ENCODE results near the gene HLA-DMA. TPM values are rescaled to one million over a fixed set of nuclear protein-coding genes. Genes with fewer than 3 reads are reported as not detected.
A peak's percentile ranks its signal among the peaks of the same experiment; 100 is the strongest.

Gene HLA-DMA
- total RNA-seq, 4 donors from 2014 or later, result 47.0 to 79.9 (median 62.1) TPM

GRCh38 chr6:32950010-32950409 lies 2.9 kb downstream of the HLA-DMA start:
- no peak overlapping the region for H3K4me3 ChIP-seq
- no peaks in the 10 kb centered on the region for H3K36me3 ChIP-seq
- no peaks in the 10 kb centered on the region for H3K27me3 ChIP-seq
- H3K27ac ChIP-seq, result peak overlapping the region in 1 of 4 donors; percentile 82
- TF ChIP-seq CTCF (IDR thresholded peaks at IDR 0.05) (no peak), POLR2A (IDR thresholded peaks at IDR 0.05) (no peak)
- DNase-seq, result no peak
- no peaks in the 10 kb centered on the region for H3K9me3 ChIP-seq
- H3K4me1 ChIP-seq, result peaks cover 0 to 13% (median 10%) of the 10 kb centered on the region in 4 donors

GRCh38 chr6:32949113-32949512 lies 3.8 kb downstream of the HLA-DMA start:
- Histone ChIP-seq H3K4me1 (peaks cover 0 to 20% (median 9%) of the 10 kb centered on the region in 4 donors), H3K27me3 (no peaks in the 10 kb centered on the region), H3K9me3 (no peaks in the 10 kb centered on the region), H3K4me3 (no peak overlapping the region), H3K36me3 (no peaks in the 10 kb centered on the region), H3K27ac (peak overlapping the region in 1 of 4 donors; percentile 82)
- no peak for DNase-seq
- TF ChIP-seq POLR2A (IDR thresholded peaks at IDR 0.05) (no peak), CTCF (IDR thresholded peaks at IDR 0.05) (no peak)

- Histone ChIP-seq H3K27me3 (no peaks in the 10 kb centered on the region), H3K27ac (peak overlapping the region in 1 of 4 donors; percentile 35), H3K4me3 (no peak overlapping the region), H3K4me1 (peaks cover 0 to 18% (median 8%) of the 10 kb centered on the region in 4 donors), H3K9me3 (no peaks in the 10 kb centered on the region), H3K36me3 (no peaks in the 10 kb centered on the region)
- DNase-seq, result peak in 2 of 3 donors; percentile 60 to 88
- no peak for TF ChIP-seq POLR2A (IDR thresholded peaks at IDR 0.05)
- peak; percentile 48 to 93 (median 70) for TF ChIP-seq CTCF (IDR thresholded peaks at IDR 0.05)
Observed at GRCh38 chr6:32947552-32948465, 5.1 kb downstream of the HLA-DMA start.

GRCh38 chr6:32946893-32947292 lies 6.0 kb downstream of the HLA-DMA start:
- Histone ChIP-seq H3K36me3 (no peaks in the 10 kb centered on the region), H3K9me3 (no peaks in the 10 kb centered on the region), H3K4me1 (peaks cover 0 to 26% (median 11%) of the 10 kb centered on the region in 4 donors), H3K27me3 (no peaks in the 10 kb centered on the region), H3K27ac (peak overlapping the region in 1 of 4 donors; percentile 35), H3K4me3 (no peak overlapping the region)
- TF ChIP-seq POLR2A (IDR thresholded peaks at IDR 0.05) (no peak), CTCF (IDR thresholded peaks at IDR 0.05) (no peak)
- DNase-seq, result no peak

- H3K27me3 ChIP-seq, result no peaks in the 10 kb centered on the region
- peaks cover 0 to 33% (median 13%) of the 10 kb centered on the region in 4 donors for H3K4me1 ChIP-seq
- H3K4me3 ChIP-seq, result no peak overlapping the region
- DNase-seq, result no peak
- H3K27ac ChIP-seq, result peak overlapping the region in 2 of 4 donors; percentile 66 to 88
- no peaks in the 10 kb centered on the region for H3K36me3 ChIP-seq
- no peak for TF ChIP-seq POLR2A (IDR thresholded peaks at IDR 0.05)
- no peak for TF ChIP-seq CTCF (IDR thresholded peaks at IDR 0.05)
- no peaks in the 10 kb centered on the region for H3K9me3 ChIP-seq
Observed at GRCh38 chr6:32945953-32946352, 6.9 kb downstream of the HLA-DMA start.

Measured in Peyer's patch (tissue), 4 donors.